NCI-H526 treated with DMSO at 0.1 percent for 48 hours (cell line): ENCODE results near the gene CCDC170.

Source experiments
- DNase-seq: peaks from one replicate; lab custom pipeline; 2025; lab: John Stamatoyannopoulos, UW

Gene CCDC170

DNA sequence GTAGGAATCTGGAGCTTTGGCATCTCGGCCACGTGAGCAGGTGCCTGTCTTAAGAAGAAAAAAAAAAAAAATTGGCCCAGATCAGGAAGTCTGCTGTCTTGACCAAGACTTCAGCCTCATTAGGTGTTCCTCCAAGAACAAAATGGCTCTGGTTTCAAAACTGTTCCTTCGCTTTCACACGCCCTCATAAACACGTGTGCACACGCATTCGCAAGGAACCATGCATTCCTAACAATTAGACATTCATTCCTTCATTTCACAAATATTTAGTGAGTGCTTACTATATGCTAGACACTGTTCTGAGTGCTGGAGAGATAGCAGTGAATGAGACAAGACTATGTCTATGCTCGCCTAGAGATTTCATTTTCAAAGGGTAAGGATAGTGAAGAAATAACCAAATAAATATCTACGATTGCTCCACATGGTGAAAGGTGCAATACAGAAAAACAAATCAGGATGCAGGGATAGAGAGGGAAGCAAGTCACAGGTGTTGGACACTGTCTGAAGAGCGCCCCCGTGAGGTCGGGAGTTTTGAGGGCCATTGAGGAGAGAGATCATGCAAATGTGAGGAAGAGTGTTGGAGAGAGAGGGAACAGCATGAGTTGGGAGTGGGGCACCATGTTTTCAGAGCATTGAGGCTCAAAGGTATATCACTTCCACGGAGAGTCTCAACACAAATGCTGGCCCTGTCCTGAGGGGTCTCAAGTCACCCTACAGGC lies 53.3 kb downstream of the CCDC170 start:
- DNase-seq = no peak

DNA sequence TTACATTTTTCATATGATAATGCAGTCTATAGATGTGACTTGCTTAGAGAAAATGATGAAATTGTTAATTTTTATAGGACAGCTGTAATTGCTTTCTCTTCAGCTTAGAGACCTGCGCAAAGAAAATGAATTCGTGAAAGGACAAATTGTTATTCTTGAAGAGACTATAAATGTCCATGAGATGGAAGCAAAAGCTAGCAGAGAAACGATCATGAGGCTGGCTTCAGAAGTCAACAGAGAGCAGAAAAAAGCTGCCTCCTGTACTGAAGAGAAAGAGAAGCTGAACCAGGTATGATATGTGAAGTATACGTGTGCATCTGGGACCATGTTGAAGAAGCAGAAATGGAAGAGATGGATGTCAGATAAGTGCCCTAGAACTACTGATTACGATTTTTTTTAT lies 54.4 kb downstream of the CCDC170 start:
- no peak for DNase-seq

DNA sequence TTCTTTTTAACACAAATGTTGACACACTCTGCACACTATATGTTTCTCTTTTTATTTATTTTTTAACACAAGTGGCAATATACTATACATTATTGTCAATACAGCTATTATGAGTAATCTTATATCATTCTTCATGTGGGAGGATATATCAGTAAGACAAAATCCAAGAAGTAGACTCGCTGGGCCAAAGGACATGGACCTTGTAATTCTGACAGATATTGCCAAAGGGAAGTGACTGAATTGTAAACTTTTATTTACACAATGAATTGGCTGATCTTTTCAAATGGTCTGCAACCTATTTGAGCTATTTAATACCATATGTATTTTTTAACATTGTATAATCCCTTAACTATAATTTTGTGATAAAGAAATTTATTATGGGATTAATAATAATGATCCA lies 56.0 kb downstream of the CCDC170 start:
- no peak for DNase-seq

DNA sequence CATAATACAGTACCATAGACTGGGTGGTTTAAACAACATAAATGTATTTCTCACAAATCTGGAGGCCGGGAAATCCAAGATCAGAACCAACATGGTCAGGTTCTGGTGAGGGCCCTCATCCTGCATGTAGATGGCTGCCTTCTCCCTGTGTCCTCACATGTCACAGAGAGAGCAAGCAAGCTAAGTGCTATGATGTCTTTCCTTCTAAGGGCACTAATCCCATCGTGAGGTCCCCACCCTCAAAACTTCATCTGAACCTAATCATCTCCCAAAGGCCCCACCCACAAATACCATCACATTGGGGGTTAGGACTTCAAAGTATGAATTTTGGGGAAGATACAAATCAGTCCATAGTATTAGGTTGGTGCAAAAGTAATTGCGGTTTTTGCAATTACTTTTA lies 56.8 kb downstream of the CCDC170 start:
- no peak for DNase-seq

DNA sequence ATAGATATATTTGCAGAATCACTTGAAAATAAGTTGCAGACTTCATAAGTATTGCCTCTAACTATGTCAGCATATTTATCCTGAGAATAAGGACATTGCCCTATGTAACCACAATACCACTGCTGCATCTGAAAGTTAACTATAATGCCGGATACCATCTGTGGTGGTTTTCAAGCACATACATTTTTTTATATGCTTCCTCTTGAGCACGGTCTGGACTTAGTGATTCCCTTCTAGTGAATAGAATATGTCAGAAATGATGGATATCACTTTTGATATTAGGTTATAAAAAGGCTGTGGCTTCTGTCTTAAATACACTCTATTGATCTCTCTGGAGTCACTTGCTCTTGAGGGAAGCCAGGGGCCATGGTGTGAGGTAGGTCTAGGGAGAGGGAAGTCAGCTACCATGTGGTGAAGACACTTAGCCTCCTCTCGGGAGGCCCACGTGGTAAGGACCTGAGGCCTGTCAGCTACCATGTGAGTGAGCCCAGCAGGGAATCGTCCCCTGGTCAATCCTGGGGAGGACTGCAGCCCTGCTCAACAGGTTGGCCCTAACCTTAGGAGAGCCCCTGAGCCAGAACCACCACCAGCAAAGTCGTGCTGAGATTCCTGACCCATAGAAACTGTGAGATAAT lies 57.5 kb downstream of the CCDC170 start:
- no peak for DNase-seq

DNA sequence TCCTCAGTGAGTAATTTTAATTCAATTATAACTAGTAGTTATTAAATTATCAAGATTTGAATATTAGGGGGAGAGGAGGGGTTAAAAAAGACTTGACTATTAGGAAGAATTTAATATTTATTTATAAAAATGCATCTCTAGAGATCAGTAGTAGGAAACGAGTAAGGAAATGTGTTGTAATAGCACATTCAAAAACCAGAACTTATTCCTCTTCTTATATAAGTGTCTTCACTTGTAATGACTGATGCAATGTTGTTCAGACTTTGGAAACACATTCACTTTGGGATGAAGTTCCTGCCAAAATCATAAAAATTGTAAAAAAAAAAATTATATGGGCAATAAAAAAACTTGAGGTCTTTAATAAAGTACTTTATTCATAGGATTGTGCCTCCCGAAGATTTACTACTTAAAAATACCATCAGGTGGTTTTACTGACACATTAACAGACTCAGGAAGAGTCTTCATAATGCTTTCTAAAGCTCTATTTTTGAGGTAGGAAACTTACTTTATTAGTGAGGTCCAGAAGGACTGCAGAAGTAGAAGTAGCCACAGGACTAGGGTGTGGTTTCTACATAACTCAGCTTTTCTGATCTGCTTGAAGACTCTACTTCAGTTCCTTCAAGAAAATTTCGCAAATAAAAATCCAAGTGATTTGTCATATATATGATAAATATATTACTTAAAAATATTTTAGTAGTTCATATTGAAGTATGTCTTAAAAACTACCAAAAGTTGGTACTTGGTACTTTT lies 59.8 kb downstream of the CCDC170 start:
- no peak for DNase-seq

DNA sequence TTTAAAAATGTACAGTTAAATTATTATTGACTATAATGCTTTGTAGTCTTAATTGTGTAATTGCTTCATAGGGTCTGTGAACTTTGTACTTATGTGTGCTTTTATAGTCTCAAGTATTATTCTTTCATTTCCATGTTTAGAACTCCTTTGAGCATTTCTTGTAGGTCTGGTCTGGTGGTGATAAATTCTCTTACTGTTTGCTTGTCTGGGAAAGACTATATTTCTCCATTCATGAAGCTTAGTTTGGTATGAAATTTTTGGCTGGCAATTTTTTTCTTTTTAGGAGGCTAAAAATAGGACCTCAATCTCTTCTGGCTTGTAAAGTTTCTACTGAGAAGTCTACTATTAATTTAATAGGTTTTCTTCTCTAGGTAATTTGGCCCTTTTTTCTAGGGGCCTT lies 67.4 kb downstream of the CCDC170 start:
- DNase-seq = no peak

DNA sequence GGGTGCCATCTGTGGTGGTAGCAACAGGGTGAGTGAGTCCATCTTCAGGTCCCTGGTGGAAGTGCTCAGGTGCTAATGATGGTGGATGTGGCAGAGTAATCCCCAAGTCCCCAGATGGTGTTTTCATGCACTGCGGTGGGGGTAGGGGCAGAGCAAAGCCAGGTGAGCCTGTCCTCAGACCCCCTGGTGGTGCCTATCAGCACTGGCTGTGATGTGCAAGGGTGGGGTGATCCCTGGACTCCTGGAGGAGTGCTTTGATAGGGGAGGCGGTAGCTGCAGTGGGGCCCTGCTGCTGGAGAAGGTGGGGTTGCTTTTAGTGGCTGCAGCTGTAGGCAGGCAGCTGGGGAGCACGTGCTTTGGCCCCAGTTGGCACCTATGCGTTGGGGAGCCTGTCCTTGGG lies 70.8 kb downstream of the CCDC170 start:
- no peak for DNase-seq

DNA sequence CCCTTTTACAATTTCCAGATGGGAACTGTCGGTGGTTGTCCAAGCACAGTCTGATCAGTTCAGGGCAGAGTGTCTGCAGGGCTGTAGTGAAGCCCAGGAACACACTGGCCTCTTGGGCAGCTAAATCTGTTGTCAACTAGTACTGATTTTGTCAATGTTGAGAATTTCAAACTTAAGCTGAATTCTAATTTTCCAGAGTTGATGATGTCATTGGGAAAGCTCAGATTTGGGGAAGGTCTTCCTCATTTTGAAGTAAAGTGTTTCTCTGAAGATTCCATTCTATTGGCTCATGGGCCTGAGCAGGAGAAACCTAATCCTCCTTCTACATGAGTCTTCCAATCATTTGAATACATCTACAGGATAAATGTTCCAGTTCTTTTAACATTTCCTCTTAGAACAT lies 72.1 kb downstream of the CCDC170 start:
- DNase-seq = no peak

DNA sequence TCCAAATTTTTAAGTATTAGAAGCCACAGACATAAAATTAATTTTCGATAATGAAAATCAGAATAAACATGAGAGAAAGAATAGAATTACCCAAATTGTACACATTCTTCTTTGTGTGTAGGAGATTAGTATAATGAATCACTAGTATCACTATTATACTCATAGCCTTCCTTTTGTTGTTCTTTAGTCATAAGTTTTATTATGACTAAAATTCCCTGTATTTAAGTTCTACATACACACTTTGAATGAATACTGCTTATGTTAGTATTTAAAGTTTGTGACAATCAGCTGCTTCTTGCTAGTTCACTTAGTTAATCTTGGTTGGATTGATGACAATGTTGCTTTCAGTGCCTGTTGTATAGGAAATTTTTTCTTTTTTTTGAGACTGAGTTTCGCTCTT lies 72.7 kb downstream of the CCDC170 start:
- no peak for DNase-seq

DNA sequence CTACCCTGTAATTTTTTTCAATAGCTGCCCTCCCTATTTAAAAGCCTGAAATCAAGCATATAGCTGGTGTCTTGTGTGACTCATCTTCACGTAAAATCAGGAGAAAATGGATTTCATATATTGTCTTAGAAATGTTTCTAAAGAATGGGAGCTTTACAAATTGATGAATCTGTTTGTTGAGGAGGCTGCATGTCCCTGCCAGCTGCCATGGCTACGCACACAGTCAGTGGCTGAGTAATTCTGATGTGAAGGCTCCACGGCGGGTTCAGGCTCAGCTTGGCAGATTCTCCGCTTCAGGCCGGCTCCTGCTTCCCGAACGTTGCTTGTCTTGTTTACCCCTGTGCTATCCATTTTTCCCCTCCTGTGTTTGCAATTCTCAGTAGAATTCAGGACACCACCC lies 82.8 kb downstream of the CCDC170 start:
- DNase-seq = no peak

DNA sequence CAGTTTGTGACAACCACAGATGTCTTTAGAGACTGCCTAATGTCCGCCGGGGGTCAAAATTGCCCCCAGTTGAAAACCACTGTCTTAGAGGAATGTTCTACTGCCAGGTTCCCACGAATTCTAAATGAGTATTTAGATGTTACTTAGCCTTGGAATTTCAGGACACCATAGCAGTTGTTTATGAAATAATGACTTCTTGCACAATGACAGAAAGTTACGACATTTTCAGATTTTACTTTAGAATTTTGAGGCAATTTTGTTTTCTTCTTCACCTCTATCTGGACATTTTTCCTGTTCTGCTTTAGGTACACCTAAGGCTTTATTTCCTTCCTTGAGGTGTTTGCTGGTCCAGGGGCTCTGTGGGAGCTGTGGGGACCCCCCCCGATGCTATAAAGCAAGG lies 83.4 kb downstream of the CCDC170 start:
- DNase-seq = no peak

DNA sequence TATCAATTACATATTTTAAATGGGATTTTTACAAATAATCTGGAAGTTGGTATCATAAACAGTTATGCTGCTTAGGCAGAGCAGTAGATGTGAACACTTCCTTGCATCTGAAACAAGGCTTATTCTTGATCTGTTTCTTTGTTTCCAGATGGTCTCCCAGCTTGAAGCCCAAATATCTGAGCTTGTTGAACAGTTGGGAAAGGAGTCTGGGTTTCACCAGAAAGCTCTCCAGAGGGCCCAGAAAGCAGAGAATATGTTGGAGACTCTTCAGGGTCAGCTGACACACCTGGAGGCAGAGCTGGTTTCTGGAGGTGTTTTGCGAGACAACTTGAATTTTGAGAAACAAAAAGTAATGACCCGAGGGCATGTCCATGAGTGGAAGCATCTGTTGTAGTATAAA lies 91.9 kb downstream of the CCDC170 start:
- no peak for DNase-seq

DNA sequence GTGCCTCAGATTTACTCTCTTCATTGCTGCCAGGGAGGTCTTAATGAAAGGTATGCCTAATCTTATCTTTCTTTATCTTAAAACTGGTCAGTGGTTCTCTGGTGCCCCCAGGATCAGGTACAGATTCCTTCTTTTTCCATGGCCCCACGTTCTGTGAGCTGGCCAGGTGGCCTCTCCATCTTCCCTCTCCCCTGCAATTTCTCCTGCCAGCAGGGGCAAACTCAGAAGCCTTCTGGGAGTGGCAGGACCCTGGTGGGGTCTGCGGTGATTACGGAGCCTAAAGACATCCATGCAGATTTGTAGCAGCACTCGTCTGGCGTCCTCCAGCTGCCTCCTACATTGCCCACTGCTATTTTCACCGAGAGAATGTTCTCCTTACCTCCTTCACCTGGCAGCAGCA lies 95.8 kb downstream of the CCDC170 start:
- no peak for DNase-seq

DNA sequence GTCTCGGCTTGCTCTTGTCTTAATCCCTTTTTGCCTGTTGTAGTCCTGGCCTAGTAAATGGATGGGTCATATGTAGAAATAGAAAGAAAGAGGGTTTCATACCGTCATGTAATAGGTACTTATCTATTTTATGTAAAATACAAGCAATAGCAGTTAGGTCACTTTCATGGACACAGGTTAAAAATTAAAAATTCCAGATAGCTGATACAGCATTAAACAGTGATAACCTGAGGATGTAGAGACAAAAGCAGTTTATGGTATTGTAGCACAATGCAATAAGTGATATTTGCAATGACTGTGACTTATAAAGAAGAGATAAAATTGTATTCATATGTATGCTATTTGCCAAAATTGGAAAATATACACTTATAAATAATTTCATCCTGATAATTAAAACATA lies 96.9 kb downstream of the CCDC170 start:
- no peak for DNase-seq

DNA sequence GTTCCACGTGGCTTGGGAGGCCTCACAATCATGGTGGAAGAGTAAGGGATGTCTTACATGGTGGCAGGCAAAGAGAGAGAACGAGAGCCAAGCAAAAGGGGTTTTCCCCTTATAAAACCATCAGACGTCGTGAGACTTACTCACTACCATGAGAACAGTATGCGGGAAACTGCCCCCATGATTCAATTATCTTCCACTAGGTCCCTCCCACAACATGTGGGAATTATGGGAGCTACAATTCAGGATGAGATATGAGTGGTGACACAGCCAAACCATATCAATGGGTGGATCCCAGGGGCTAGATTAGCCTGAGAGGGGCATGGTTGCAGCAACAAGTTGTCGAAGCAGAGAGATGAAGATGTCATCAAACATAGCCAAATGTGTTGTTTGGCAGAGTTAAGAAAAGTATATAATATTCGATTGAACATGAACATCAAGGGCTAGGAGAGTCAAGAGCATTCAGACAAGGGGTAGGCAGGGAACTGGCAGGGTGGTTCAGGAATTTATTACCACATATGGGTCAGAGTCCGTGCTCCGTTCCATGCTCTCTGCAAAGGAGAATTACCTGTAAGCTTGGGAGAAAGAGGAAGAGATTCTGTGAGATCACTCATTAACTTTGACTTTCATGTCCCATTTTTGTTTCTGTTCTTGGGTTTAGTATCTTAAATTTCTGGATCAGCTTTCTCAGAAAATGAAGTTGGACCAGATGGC lies 98.8 kb downstream of the CCDC170 start:
- DNase-seq = no peak

DNA sequence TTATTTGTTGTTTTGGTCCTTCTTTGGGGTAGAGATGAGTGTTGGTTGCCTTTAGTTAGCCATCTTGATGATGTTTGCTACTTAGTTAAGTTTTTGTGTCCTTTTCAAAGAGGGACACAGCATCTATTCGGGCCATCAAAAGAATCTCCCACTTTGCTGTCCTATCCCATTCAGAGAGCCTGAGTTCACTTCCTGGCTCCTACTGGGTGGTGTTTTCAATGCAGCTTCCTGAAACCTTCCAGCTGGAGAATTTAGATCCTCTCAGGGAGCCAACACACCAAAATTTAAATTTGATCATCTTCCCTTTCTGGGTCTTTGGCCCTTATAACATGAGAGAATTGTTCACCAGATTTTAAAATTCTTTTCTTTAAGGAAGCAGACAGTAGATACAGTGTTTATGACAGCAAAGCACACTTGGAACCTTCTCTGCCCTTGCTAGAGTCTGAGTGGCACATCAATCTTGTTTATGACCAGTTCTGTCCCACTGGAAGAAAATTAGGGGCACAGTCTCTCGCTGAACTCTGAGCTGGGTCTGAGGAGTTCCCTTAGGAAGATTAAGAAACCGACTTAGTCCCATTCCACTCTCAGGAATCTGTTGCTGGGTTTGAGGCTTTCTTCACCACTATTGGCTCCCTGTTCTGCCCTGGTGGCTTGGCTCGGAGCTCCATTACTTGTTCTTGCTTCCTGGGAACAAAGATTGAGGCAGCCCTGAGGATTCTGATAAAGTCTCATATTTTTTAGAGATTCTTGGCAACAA lies 115.5 kb downstream of the CCDC170 start:
- DNase-seq = no peak

DNA sequence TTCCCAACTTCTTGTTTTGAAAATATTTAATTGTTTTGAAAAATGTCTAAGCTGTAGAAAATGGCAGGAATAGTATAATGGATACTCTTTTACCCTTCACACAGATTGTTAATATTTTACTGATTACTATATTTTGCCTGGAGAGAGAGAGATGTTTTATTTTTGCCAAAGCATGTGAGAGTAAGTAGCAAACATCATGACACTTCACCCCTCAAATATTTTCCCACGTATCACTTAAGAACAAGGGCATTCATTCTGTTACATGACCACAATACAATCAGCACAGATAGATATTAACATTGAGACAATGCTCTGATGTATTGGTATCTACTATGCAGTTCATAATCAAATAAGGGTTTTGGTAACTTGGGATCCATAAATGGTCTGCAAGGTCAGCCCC lies 116.5 kb downstream of the CCDC170 start:
- DNase-seq = no peak

DNA sequence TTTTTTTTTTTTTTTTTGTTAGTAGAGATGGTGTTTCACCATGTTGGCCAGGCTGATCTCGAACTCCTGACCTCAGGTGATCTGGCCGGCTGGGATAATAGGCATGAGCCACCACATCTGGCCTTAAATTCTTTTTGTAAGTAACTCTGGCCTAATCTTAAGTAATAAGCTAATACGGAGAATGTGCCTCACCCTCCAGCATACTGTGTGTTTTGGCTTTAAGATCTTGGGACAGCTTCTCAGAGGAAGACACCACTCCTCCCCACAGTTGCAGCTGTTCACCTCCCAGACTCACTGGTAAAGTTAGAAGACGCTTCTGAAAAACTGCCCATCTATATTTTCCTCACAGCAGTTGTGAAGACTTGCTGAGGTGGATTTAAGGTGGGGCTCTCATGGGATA lies 120.8 kb downstream of the CCDC170 start:
- DNase-seq = no peak

DNA sequence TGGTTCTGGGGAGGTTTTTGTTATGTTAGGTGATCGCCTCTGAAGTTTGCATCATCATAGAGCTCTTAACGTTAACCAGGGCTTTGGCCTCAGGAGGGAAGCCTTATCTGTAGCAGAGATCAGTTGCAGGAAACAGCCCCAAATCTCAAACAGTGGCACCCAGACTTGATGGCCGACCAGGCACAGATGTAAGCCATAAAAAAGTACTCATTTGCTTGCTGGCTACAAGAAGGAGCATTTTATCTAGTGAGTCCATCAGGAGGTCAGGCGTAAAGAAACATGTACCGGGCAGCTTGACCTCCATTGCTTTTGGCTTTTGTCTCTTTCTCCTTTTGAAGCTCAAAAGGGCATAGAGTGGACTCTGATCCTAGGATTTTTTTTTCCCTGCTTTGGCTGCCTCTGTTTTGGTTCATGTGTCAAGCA lies 122.3 kb downstream of the CCDC170 start:
- no peak for DNase-seq

DNA sequence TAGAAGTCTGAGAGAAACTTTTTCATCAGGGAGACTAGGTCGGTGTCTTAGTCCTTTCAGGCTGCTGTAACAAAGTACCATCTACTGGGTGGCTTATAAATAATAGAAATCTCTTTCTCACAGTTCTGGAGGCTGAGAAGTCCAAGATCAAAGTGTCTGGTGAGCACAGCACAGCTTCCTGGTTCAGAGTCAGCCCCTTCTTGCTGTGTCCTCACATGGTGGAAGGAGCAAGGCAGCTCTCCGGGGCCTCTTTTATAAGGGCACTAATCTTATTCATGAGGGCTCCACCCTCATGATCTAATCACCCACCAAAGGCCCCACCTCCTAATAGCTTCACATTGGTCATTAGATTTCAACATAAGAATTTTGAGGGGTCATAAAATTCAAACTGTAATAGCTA lies 122.8 kb downstream of the CCDC170 start:
- DNase-seq = no peak

DNA sequence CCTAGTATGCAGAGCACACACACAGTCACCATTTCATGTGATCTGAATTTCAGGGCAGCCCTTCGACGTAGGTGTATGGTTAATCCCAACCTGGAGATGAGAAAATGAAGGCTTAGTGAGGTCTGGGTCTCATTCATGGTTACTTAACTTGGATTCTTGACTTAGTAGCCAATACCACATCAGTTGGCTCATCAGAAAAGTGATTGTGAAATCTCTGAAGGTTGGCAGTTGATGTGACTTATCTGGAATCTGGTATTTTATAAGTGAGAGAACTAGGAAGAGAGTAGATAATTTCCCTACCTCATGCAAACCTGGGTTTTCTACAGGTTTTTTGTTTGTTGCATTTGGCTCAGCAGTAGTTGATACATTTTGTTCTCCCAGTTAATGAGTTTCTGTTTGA lies 123.7 kb downstream of the CCDC170 start:
- no peak for DNase-seq
